ENCODE results near the gene KREMEN2. TPM values are rescaled to one million over a fixed set of nuclear protein-coding genes. Genes with fewer than 3 reads are reported as not detected.
"Not testable (repeated sequence)": the region's sequence is repeated elsewhere in the genome, so short reads cannot be mapped to it uniquely, and the experiment has no call there.

KREMEN2 gene, protein sequence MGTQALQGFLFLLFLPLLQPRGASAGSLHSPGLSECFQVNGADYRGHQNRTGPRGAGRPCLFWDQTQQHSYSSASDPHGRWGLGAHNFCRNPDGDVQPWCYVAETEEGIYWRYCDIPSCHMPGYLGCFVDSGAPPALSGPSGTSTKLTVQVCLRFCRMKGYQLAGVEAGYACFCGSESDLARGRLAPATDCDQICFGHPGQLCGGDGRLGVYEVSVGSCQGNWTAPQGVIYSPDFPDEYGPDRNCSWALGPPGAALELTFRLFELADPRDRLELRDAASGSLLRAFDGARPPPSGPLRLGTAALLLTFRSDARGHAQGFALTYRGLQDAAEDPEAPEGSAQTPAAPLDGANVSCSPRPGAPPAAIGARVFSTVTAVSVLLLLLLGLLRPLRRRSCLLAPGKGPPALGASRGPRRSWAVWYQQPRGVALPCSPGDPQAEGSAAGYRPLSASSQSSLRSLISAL
- 1.5 TPM for polyA plus RNA-seq

DNA sequence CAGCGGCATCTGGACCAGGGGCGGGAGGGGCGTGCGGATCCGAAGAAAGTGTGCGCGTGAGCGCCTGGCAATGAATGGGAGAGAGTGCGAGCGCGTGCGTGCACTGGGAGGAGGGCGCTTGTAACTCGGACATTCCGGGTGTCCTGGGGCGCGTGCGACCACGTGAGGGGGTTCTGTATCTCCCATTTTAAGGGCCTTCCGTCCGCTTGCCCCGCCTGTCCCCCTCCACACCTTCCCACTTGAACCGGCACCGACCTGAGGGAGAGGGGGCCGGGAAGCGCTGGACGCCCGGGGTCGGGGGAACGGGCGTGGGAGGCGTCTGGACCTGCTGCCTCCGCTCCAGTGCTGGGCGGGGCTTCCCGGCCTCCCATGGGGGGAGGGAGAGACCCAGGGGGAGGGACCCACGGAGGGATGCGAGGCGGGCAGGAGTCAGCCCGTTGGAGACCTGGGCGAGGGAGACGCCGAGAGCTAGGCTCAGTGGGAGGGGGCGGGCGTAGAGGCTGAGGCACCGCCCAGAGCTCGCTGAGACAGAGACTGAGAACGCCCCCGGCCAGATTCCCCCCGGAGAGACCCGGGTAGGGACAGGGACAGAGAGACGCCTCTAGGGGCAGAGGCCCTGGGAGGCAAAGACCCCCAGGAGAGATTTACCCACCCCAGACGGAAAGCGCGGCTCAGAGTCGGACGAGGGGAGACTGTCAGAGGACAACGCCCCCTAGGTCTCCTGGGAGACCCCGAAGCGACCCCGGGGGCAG lies at the start of gene KREMEN2:
Gene KREMEN2 (plus strand): TSS at position 553 of the 752 bp plus-strand sequence. CDS start 246 bp downstream, outside the sequence.
- Mint-ChIP-seq H3K27ac (peak within 1 kb of the TSS in 1 of 3 donors; percentile 74), H3K9me3 (peaks cover 0 to 2% (median 0%) of the 10 kb centered on the region in 3 donors), H3K4me3 (peak within 1 kb of the TSS; percentile 71 to 93 (median 84)), H3K27me3 (peaks cover 32% of the 10 kb centered on the region), H3K4me1 (peaks cover 14 to 18% (median 15%) of the 10 kb centered on the region in 3 donors), H3K36me3 (no peaks in the 10 kb centered on the region)

DNA sequence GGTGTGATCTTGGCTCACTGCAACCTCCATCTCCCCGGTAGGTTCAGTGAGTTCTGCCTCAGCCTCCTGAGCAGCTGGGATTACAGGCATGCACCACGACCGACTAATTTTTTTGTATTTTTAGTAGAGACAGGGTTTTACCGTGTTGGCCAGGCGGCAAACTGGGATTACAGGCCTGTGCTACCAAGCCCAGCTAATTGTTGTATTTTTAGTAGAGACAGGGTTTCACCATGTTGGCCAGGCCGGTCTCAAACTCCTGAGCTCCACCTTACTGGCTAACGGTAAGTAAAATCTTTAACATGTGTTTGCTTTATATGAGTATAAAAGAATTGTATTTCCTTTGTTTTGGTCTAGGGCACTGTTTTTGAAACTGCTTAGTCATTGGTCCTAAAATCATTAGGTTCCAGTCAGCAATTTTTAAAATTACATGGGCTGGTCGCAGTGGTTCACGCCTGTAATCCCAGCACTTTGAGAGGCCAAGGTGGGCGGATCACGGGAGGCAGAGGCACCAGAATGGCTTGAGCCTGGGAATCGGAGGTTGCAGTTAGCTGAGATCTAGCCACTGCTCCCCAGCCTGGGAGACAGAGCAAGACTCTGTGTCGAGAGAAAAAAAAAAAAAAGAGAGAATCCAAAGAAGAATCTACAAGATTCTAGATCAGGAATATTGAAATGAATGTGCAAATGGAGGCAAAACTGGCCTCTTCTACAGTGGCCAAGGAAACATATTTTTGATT lies 48.7 kb upstream of the KREMEN2 start:
- H3K36me3 Mint-ChIP-seq = peaks cover 4% of the 10 kb centered on the region
- no peaks in the 10 kb centered on the region for H3K27me3 Mint-ChIP-seq
- H3K4me3 Mint-ChIP-seq = no peak overlapping the region
- peaks cover 17 to 22% (median 22%) of the 10 kb centered on the region in 3 donors for H3K4me1 Mint-ChIP-seq
- peak overlapping the region in 1 of 3 donors; percentile 86 for H3K27ac Mint-ChIP-seq
- no peaks in the 10 kb centered on the region for H3K9me3 Mint-ChIP-seq

DNA sequence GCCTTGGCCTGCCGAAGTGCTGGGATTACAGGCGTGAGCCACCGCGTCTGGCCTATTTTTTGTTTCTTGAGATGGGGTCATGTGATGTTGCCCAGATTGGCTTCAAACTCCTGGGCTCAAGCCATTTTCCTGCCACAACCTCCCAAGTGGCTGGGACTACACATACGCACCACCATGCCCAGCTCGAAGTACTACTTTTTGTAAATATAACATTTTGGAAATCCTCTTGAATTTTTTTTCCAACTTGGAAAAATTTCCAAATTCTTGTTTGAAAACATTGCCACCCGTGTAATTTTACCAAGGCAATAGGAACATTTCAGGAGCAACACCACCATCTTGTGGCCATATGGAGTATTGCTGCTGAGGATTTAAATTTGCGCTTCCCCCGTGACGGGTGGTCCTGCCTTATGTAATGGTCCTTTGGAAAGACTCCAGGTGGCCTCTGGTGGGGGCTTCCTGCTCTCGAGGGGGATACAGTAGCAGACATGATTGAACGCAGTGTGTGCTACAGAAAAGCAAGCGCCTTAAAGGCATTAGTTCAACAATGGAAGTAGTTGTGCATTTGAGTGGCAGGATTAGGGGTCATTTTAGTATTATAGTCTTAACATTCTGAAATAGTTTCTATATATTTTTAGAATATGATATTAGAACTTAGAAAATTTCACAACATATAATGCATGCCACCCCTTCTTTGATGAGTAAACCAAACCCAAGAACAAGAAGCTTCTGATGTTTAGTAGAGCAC lies 44.4 kb upstream of the KREMEN2 start:
- H3K4me3 Mint-ChIP-seq = peak overlapping the region in 1 of 4 donors; percentile 33
- H3K9me3 Mint-ChIP-seq = no peaks in the 10 kb centered on the region
- H3K36me3 Mint-ChIP-seq = peaks cover 4% of the 10 kb centered on the region
- H3K27me3 Mint-ChIP-seq = no peaks in the 10 kb centered on the region
- peak overlapping the region; percentile 28 to 87 (median 57) for H3K27ac Mint-ChIP-seq
- peaks cover 4 to 6% (median 5%) of the 10 kb centered on the region in 3 donors for H3K4me1 Mint-ChIP-seq

DNA sequence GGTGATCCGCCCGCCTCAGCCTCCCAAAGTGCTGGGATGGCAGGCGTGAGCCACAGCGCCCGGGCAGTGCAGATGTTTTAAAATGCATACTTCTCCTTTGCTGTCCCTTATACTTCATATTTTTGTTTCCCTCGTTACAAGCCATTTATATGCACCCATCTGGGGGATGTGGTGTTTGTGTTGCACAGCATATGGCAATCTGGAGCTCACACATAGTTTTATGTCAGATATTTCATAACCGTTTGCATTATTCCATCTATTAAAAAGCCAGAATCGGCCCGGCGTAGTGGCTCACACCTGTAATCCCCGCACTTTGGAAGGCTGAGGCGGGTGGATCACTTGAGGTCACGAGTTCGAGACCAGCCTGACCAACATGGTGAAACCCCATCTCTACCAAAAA lies 40.6 kb upstream of the KREMEN2 start:
- Mint-ChIP-seq H3K27ac (no peak overlapping the region), H3K36me3 (peaks cover 4% of the 10 kb centered on the region), H3K27me3 (no peaks in the 10 kb centered on the region), H3K9me3 (no peaks in the 10 kb centered on the region), H3K4me3 (no peak overlapping the region), H3K4me1 (peaks cover 13 to 16% (median 14%) of the 10 kb centered on the region in 3 donors)

DNA sequence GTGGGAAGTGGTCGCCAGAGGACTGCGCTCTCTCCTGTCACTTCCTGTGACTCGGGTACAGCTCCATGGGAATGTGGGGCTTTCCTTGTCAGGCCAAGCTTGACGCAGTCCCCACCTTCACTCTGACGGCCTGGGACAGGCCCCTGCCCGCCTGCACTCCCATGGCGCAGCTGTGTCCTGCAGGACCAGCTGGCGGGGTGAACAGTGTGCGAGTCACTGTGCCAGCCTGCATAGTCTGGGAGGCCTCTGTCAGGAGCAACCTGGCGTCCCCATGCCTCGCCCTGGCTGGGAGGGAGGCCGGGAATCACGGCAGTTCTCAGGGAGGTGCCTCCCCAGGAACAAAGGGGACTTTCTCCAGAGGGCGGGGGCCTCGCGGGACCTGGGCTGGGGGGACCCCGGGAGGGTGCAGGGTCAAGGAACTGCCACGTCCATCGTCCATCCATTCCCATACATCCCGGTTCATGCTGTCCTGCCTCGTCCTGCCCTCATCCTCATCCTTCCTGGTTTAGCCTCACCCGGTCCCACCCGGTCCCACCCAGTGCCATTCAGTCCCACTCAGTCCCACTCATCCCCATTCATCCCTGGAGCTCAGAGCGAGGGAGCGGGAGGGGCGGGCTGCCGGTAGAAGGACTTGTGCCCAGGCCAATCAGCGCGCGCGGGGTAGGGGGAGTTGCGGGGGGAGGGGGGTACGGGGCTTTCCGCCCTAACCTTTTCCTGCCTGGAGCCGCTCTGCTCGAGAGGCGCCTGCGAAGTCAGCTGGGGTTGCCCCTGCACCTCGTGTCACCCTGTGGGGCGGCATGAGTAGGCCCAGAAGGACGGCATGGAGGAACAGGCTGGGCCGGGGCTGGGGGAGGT lies 38.9 kb upstream of the KREMEN2 start:
- Mint-ChIP-seq H3K9me3 (no peaks in the 10 kb centered on the region), H3K36me3 (no peaks in the 10 kb centered on the region), H3K27me3 (no peaks in the 10 kb centered on the region), H3K4me1 (peaks cover 8 to 10% (median 10%) of the 10 kb centered on the region in 3 donors), H3K4me3 (no peak overlapping the region), H3K27ac (no peak overlapping the region)

DNA sequence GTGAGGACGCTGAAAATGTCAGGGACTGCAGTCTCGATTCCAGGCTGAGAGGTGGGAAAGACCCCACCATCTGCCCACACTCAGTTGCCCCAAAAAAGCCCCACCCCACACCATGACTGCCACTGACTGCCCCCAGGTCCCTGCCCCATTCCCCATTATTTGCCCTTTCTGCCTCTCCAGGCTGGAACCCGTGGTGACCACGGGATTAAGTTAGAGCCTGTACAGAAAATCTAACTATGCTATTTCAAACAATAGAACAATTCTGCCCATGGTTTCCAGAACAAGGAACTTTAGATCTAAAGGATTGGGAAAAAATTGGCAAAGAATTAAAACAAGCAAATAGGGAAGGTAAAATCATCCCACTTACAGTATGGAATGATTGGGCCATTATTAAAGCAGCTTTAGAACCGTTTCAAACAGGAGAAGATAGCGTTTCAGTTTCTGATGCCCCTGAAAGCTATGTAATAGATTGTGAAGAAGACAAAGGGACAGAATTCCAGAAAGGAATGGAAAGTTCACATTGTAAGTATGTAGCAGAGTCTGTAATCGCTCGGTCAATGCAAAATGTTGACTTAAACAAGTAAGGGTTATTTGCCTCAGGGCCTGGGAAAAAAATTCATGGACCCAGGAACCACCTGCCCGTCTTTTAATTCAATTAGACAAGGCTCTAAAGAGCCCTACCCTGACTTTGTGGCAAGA lies 38.0 kb upstream of the KREMEN2 start:
- Mint-ChIP-seq H3K9me3 (no peaks in the 10 kb centered on the region), H3K27ac (no peak overlapping the region), H3K4me3 (no peak overlapping the region), H3K36me3 (no peaks in the 10 kb centered on the region), H3K27me3 (no peaks in the 10 kb centered on the region), H3K4me1 (peaks cover 8 to 10% (median 10%) of the 10 kb centered on the region in 3 donors)

DNA sequence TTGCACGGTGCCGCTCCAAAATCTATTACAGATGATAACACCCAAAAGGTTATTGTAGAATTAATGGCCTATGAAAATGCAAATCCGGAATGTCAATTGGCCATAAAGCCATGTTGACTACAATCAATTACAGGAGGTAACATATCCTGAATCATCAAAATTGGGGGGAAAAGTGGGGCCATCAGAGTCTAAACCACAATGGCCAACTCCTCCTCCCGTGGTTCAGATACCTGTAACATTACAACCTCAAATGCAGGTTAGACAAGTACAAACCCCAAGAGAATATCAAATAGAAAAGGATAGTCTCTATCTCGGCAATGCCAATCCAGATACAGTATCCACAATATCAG lies 37.5 kb upstream of the KREMEN2 start:
- Mint-ChIP-seq H3K27ac (no peak overlapping the region), H3K4me1 (peaks cover 8 to 10% (median 10%) of the 10 kb centered on the region in 3 donors), H3K27me3 (no peaks in the 10 kb centered on the region), H3K4me3 (peak overlapping the region in 1 of 4 donors; percentile 58), H3K9me3 (no peaks in the 10 kb centered on the region), H3K36me3 (no peaks in the 10 kb centered on the region)

DNA sequence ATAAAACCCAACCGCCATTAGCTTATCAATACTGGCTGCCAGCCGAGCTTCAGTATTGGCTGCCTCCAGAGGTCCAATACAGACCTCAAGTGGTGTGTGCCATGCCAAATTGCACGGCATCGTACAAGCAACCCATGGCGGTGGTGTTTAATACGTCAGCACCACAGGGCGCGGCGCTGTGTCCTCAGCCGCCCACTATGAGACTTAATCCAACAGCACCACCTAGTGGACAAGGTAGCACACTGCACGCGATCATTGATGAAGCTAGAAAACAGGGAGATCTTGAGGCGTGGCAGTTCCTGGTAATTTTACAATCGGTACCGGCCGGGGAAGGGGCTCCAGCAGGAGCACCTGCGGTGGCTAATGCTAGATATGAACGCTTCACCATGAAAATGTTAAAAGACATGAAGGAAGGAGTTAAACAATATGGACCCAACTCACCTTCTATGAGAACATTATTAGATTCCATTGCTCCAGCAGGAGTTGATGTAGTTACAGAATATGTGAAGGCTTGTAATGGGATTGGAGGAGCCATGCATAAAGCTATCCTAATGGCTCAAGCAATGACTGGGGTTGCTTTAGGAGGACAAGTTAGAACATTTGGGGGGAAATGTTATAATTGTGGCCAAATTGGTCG lies 36.9 kb upstream of the KREMEN2 start:
- Mint-ChIP-seq H3K9me3 (no peaks in the 10 kb centered on the region), H3K4me3 (peak overlapping the region in 1 of 4 donors; percentile 58)

DNA sequence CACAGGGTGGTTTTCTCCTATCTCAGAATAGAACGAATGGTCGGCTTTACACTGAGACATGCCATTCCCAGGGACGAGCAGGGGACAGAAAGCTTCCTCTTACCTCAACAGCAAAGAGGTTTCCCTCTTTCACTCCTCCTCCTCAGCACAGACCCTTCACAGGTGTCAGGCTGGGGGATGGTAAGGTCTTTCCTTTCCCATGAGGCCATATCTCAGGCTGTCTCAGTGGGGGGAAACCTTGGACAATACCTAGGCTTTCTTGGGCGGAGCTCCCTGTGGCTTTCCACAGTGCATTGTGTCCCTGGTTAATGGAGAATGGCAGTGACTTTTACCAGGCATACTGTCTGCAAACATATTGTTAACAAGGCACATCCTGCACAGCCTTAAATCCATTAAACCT lies 35.9 kb upstream of the KREMEN2 start:
- H3K9me3 Mint-ChIP-seq, H3K4me1 Mint-ChIP-seq, H3K4me3 Mint-ChIP-seq, H3K36me3 Mint-ChIP-seq, H3K27me3 Mint-ChIP-seq, H3K27ac Mint-ChIP-seq: not testable (repeated sequence)

More for the DNA sequence above, 36.9 kb upstream of the KREMEN2 start:
- H3K4me1 Mint-ChIP-seq = peaks cover 8 to 10% (median 10%) of the 10 kb centered on the region in 3 donors
- H3K36me3 Mint-ChIP-seq = no peaks in the 10 kb centered on the region
- no peak overlapping the region for H3K27ac Mint-ChIP-seq
- no peaks in the 10 kb centered on the region for H3K27me3 Mint-ChIP-seq

DNA sequence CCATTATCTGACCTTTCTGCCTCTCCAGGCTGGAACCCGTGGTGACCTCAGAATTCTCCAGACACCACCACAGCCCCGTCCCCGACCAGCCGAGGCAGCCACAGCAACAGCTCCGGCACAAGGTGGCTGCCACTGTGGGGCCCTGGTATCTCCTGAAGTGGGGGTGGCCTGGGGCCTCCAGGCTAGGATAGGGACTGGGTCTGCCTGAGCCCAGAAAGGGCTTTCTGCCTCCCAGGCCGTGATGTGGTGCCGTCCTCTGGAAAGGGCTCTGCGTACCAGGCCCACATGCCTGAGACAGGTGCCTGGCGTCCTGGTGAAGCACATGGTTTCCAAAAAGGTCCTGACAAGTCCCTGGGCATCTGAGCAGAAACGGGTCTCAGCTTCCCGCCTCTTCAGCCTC lies 35.3 kb upstream of the KREMEN2 start:
- H3K9me3 Mint-ChIP-seq = no peaks in the 10 kb centered on the region
- peaks cover 8 to 10% (median 10%) of the 10 kb centered on the region in 3 donors for H3K4me1 Mint-ChIP-seq
- no peak overlapping the region for H3K27ac Mint-ChIP-seq
- H3K4me3 Mint-ChIP-seq = no peak overlapping the region
- peaks cover 2% of the 10 kb centered on the region for H3K36me3 Mint-ChIP-seq
- no peaks in the 10 kb centered on the region for H3K27me3 Mint-ChIP-seq

DNA sequence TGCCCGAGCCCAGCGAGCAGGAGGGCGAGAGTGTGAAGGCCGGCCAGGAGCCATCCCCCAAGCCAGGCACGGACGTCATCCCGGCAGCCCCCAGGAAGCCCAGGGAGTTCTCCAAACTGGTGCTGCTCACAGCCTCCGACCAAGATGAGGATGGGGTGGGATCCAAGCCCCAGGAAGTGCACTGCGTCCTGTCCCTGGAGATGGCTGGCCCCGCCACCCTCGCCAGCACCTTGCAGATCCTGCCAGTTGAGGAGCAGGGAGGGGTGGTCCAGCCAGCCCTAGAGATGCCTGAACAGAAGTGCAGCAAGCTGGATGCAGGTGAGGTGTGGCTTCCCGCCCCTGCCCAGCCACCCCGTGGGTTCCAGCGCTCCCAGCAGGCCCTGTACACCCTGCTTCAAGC lies 34.4 kb upstream of the KREMEN2 start:
- H3K27ac Mint-ChIP-seq = no peak overlapping the region
- H3K4me3 Mint-ChIP-seq = no peak overlapping the region
- H3K9me3 Mint-ChIP-seq = no peaks in the 10 kb centered on the region
- H3K36me3 Mint-ChIP-seq = peaks cover 6% of the 10 kb centered on the region
- H3K27me3 Mint-ChIP-seq = no peaks in the 10 kb centered on the region
- H3K4me1 Mint-ChIP-seq = peaks cover 8 to 10% (median 10%) of the 10 kb centered on the region in 3 donors

DNA sequence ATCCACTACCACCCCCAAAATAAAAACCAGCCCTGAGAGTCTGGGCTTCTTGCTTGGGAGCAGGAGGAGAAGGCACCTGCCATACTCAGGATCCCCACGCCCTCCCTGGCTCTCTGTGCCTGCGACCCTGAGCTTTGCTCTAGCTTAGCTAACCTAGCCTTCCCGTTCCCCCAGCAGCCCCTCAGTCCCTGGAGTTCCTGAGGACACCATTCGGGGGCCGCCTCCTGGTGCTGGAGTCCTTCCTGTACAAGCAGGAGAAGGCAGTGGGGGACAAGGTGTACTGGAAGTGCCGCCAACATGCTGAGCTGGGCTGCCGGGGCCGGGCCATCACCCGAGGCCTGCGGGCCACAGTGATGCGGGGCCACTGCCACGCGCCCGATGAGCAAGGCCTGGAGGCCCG lies 33.8 kb upstream of the KREMEN2 start:
- peaks cover 7% of the 10 kb centered on the region for H3K36me3 Mint-ChIP-seq
- H3K4me1 Mint-ChIP-seq = peaks cover 8 to 10% (median 10%) of the 10 kb centered on the region in 3 donors
- no peaks in the 10 kb centered on the region for H3K9me3 Mint-ChIP-seq
- no peak overlapping the region for H3K27ac Mint-ChIP-seq
- no peaks in the 10 kb centered on the region for H3K27me3 Mint-ChIP-seq
- no peak overlapping the region for H3K4me3 Mint-ChIP-seq
